Measurements from ENCODE around the gene TSPAN18. TPM values are rescaled to one million over a fixed set of nuclear protein-coding genes. Genes with fewer than 3 reads are reported as not detected.
A peak's percentile ranks its signal among the peaks of the same experiment; 100 is the strongest.

TSPAN18 gene
- total and polyA plus RNA-seq, 2 experiments from 2014 or later = 68.6 to 82.8 TPM

DNA sequence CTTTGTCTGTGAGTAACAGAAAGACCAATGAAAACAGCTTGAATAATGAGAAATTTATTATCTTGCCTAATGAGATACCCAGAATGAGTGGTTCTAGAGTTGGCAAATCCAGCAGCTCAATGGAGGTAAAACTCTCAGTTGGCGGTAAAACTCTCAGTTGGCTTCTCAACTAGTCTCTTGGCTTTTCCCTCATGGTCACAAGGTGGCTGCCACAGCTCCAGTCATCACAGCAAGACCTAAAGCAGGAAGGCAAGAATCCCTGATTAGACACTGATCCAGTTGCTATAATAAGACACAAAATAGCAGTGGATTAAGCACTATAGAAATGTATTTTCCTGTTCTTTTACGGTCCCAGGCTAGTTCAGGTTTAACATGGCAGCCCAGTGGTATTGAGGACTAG is 37.5 kb upstream of the TSPAN18 start:
- no peak overlapping the region for H3K27ac ChIP-seq
- peaks cover 20% of the 10 kb centered on the region for H3K4me1 ChIP-seq (ENCODE audit: low read depth)
- H3K4me3 ChIP-seq = no peak overlapping the region
- no peaks in the 10 kb centered on the region for H3K27me3 ChIP-seq
- no peaks in the 10 kb centered on the region for H3K36me3 ChIP-seq
- TF ChIP-seq, protein P1, sequence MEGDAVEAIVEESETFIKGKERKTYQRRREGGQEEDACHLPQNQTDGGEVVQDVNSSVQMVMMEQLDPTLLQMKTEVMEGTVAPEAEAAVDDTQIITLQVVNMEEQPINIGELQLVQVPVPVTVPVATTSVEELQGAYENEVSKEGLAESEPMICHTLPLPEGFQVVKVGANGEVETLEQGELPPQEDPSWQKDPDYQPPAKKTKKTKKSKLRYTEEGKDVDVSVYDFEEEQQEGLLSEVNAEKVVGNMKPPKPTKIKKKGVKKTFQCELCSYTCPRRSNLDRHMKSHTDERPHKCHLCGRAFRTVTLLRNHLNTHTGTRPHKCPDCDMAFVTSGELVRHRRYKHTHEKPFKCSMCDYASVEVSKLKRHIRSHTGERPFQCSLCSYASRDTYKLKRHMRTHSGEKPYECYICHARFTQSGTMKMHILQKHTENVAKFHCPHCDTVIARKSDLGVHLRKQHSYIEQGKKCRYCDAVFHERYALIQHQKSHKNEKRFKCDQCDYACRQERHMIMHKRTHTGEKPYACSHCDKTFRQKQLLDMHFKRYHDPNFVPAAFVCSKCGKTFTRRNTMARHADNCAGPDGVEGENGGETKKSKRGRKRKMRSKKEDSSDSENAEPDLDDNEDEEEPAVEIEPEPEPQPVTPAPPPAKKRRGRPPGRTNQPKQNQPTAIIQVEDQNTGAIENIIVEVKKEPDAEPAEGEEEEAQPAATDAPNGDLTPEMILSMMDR (IDR thresholded peaks at IDR 0.05; ENCODE audit: low read depth, low read length) = no peak
- no peaks in the 10 kb centered on the region for H3K9me3 ChIP-seq (ENCODE audit: low read depth)
- DNase-seq (ENCODE audit: low read depth in 1 of 2, low spot score in 1 of 2) = no peak

GRCh38 chr11:44690651-44691050 is 36.1 kb upstream of the TSPAN18 start:
- TF ChIP-seq, protein P1 (IDR thresholded peaks at IDR 0.05; ENCODE audit: low read depth, low read length) = no peak
- H3K4me3 ChIP-seq = no peak overlapping the region

GRCh38 chr11:44692460-44692859 is 34.3 kb upstream of the TSPAN18 start:
- DNase-seq (ENCODE audit: low read depth in 1 of 2, low spot score in 1 of 2) = no peak
- H3K27ac ChIP-seq = peak overlapping the region; percentile 60

More at GRCh38 chr11:44690651-44691050, 36.1 kb upstream of the TSPAN18 start:
- Histone ChIP-seq H3K9me3 (ENCODE audit: low read depth) (no peaks in the 10 kb centered on the region), H3K4me1 (ENCODE audit: low read depth) (peaks cover 31% of the 10 kb centered on the region), H3K27me3 (no peaks in the 10 kb centered on the region), H3K27ac (no peak overlapping the region), H3K36me3 (no peaks in the 10 kb centered on the region)
- DNase-seq (ENCODE audit: low read depth in 1 of 2, low spot score in 1 of 2) = no peak

DNA sequence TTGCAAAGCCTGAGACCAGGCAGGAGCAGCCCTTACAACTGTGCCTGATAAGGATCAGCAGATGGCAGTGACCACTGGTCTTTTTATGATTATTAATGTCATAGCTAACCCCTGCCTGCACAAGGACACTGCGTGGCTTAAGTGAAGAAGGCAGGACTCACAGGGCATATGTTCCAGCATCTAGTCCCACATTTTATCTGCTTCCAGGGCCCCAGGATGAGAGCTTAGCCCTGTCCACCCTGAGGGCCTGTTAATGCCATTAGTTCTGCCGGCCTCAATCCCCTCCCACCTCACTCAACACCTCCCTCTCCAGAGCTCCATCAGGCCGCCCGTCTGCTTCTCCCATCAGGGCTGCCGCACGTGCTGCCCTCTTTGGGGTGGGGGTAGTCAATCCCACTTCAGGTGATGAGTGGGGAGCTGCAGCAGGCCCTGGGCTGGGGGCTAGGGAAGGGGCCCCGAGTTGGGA is 33.1 kb upstream of the TSPAN18 start:
- Histone ChIP-seq H3K4me3 (no peak overlapping the region), H3K27ac (peak overlapping the region; percentile 60), H3K4me1 (ENCODE audit: low read depth) (peaks cover 40% of the 10 kb centered on the region), H3K36me3 (no peaks in the 10 kb centered on the region), H3K27me3 (no peaks in the 10 kb centered on the region), H3K9me3 (ENCODE audit: low read depth) (no peaks in the 10 kb centered on the region)
- peak in 1 of 2 donors; percentile 85 for DNase-seq (ENCODE audit: low read depth in 1 of 2, low spot score in 1 of 2)
- TF ChIP-seq, protein P1 (IDR thresholded peaks at IDR 0.05; ENCODE audit: low read depth, low read length) = no peak

More at GRCh38 chr11:44692460-44692859, 34.3 kb upstream of the TSPAN18 start:
- Histone ChIP-seq H3K36me3 (no peaks in the 10 kb centered on the region), H3K4me1 (ENCODE audit: low read depth) (peaks cover 31% of the 10 kb centered on the region), H3K9me3 (ENCODE audit: low read depth) (no peaks in the 10 kb centered on the region), H3K4me3 (no peak overlapping the region), H3K27me3 (no peaks in the 10 kb centered on the region)
- TF ChIP-seq, protein P1 (IDR thresholded peaks at IDR 0.05; ENCODE audit: low read depth, low read length) = no peak

DNA sequence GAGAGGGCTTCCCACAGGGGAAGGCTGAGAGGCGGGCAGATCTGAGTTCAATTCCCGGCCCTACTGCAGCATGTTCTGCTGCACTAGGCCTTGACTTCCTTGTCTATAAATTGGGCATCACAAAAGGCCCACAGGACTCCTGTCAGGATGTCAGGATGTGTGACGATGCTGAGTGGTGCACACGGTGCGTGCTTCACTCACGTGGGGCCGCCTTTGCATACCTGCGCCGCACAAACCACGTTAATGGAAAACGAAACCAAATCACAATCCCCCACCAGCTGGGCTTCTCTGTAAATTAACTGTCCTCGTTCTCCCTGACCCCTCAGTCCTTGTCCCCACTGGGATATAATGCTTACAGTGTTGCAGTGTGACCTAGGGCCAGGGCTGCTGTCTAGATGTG is 32.3 kb upstream of the TSPAN18 start:
- Histone ChIP-seq H3K27me3 (no peaks in the 10 kb centered on the region), H3K4me3 (no peak overlapping the region), H3K36me3 (no peaks in the 10 kb centered on the region), H3K9me3 (ENCODE audit: low read depth) (no peaks in the 10 kb centered on the region), H3K4me1 (ENCODE audit: low read depth) (peaks cover 47% of the 10 kb centered on the region), H3K27ac (peak overlapping the region; percentile 10)
- TF ChIP-seq, protein P1 (IDR thresholded peaks at IDR 0.05; ENCODE audit: low read depth, low read length) = no peak
- DNase-seq (ENCODE audit: low read depth in 1 of 2, low spot score in 1 of 2) = no peak

All from cardiac muscle cell (in vitro differentiated cells and primary cell).